ENCODE measurements around the gene AIF1L.

DNA sequence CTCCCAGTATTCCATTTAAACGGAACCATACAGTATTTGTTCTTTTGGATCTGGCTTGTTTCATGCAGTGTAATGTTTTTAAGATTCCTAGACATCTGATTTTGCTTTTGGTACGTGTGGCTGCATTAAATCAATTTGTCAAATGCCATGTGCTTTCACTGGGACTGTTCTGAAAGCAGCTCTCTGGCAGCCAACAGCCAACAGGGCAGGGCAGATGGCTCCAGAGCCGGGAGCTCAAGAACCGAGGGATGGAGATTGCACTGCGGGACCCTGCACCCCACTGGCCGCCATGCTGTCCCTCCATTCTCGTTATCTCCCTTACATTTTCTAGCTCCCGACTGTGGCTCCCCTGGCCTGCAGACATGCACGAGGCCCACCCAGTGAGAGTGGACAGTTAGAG, 33.4 kb upstream of the AIF1L start:
- no peak for TF ChIP-seq CTCF (IDR thresholded peaks at IDR 0.05; ENCODE audit: low read depth, low read length, missing input control)
- TF ChIP-seq TAF1 (conservative IDR thresholded peaks at IDR 0.05): no peak
- TF ChIP-seq MAX (IDR thresholded peaks at IDR 0.05): no peak
- TF ChIP-seq GABPA (IDR thresholded peaks at IDR 0.05 in 1 of 2, conservative IDR thresholded peaks at IDR 0.05 in 1 of 2): no peak
- no peak for TF ChIP-seq YY1 (IDR thresholded peaks at IDR 0.05)
